Eye (tissue), 1 donor: ENCODE results near the gene UGT1A4.

Experiments used
- DNase-seq: peaks from one replicate; pipeline ENCODE4 v3.0.0-alpha.2; 2015

Gene UGT1A4

GRCh38 chr2:233814056-233814835, 95.7 kb downstream of the UGT1A4 start:
- DNase-seq = no peak

- DNase-seq = no peak
Measured at GRCh38 chr2:233815861-233816260, 97.3 kb downstream of the UGT1A4 start.

GRCh38 chr2:233816334-233816733, 97.8 kb downstream of the UGT1A4 start:
- DNase-seq = no peak

GRCh38 chr2:233816771-233817170, 98.2 kb downstream of the UGT1A4 start:
- DNase-seq = no peak

GRCh38 chr2:233817361-233817911, 98.9 kb downstream of the UGT1A4 start:
- no peak for DNase-seq

- DNase-seq = no peak
Measured at GRCh38 chr2:233817995-233818638, 99.6 kb downstream of the UGT1A4 start.

GRCh38 chr2:233818639-233819621, 100.4 kb downstream of the UGT1A4 start:
- no peak for DNase-seq

GRCh38 chr2:233819884-233820773, 101.6 kb downstream of the UGT1A4 start:
- no peak for DNase-seq

GRCh38 chr2:233820774-233821105, 102.2 kb downstream of the UGT1A4 start:
- no peak for DNase-seq

GRCh38 chr2:233821196-233821595, 102.7 kb downstream of the UGT1A4 start:
- no peak for DNase-seq

- DNase-seq = no peak
Measured at GRCh38 chr2:233821709-233822100, 103.2 kb downstream of the UGT1A4 start.

GRCh38 chr2:233822101-233822771, 103.7 kb downstream of the UGT1A4 start:
- no peak for DNase-seq
